NT2/D1 (cell line): Measurements from ENCODE around the gene ZNF488.

ENCODE experiments used
- DNase-seq: peaks from one replicate; pipeline ENCODE4 v3.0.0-alpha.2; 2011; ENCODE audit warnings: low read depth, low spot score
- H3K27me3 ChIP-seq: 2 replicates; pipeline ENCODE4 v1.6.0; 2011; ENCODE audit warnings: mild to moderate bottlenecking; ENCODE audit not compliant: insufficient read length, insufficient read depth
- H3K36me3 ChIP-seq: 2 replicates; pipeline ENCODE4 v1.6.1; 2011; ENCODE audit warnings: mild to moderate bottlenecking, low read length, mixed read lengths; ENCODE audit not compliant: insufficient read depth, insufficient read length
- H3K4me1 ChIP-seq: 2 replicates; pipeline ENCODE4 v1.5.1; 2011; ENCODE audit not compliant: insufficient read depth, insufficient read length
- H3K4me3 ChIP-seq: 2 replicates; pipeline ENCODE4 v1.5.1; 2011; ENCODE audit warnings: low read depth; ENCODE audit not compliant: insufficient read length
- H3K9ac ChIP-seq: 2 replicates; pipeline ENCODE4 v1.6.0; 2011; ENCODE audit warnings: low read depth; ENCODE audit not compliant: insufficient read length
- H3K9me3 ChIP-seq: 2 replicates; pipeline ENCODE4 v1.5.1; 2011; ENCODE audit warnings: mild to moderate bottlenecking, low read length; ENCODE audit not compliant: insufficient read depth
- SUZ12 ChIP-seq: IDR thresholded peaks from 2 replicates; pipeline ENCODE4 v1.6.1; 2011; ENCODE audit not compliant: insufficient read length, insufficient read depth; ENCODE audit errors: extremely low read depth
- YY1 ChIP-seq: IDR thresholded peaks from 2 replicates; pipeline ENCODE4 v1.6.1; 2011; ENCODE audit not compliant: insufficient read length, insufficient read depth
- ZNF274 ChIP-seq: IDR thresholded peaks from 2 replicates; pipeline ENCODE4 v1.6.1; 2011; ENCODE audit warnings: mild to moderate bottlenecking, low read depth, low read length

The ZNF488 gene

DNA sequence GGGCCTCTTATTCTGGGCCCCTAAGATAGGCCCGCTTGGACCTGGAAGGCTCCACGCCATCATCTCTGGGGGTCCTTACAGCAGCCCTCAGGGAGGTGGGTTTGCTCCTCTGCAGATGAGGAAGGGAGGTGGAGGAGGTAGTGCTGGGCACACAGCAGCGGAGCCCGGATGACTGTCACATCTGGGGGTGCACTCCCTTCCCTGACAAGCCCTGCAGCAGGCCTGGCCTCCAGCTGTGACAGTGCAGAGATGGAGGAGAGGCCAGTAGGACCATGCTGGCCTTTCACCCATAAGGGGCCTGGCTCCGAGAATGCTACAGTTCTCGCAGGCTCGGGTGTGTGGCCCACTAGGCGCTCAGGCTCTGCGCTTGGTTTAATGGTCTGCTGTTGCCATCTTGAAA lies 52.6 kb downstream of the ZNF488 start:
- no peak for DNase-seq
- H3K4me1 ChIP-seq = no peaks in the 10 kb centered on the region
- TF ChIP-seq ZNF274 (no peak), SUZ12 (no peak), YY1 (no peak)
- no peaks in the 10 kb centered on the region for H3K36me3 ChIP-seq
- H3K27me3 ChIP-seq = no peaks in the 10 kb centered on the region
- no peaks in the 10 kb centered on the region for H3K9me3 ChIP-seq
- no peak overlapping the region for H3K9ac ChIP-seq
- H3K4me3 ChIP-seq = no peak overlapping the region

DNA sequence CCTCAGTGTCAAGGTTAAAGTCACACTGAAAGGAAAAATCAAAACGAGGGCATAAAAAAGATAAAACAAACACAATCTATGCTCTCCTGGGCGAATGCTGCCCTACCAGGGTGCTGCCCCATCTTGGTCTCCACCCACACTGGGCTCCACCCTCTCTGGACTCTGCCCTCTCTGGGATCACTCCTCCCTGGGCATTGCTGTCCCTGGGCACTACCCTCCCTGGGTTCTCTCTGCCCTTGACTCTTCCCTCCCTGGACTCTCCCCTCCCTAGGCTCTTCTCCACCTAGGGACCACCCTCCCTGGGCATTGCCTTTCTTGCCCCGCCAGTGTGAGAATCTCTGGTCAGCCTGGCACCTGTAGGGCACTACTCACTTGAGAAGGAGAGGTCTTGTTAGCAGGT lies 53.3 kb downstream of the ZNF488 start:
- Histone ChIP-seq H3K9ac (no peak overlapping the region), H3K4me1 (no peaks in the 10 kb centered on the region), H3K4me3 (no peak overlapping the region), H3K36me3 (no peaks in the 10 kb centered on the region), H3K9me3 (no peaks in the 10 kb centered on the region), H3K27me3 (no peaks in the 10 kb centered on the region)
- TF ChIP-seq YY1 = no peak
- no peak for TF ChIP-seq ZNF274
- TF ChIP-seq SUZ12 = no peak
- no peak for DNase-seq

DNA sequence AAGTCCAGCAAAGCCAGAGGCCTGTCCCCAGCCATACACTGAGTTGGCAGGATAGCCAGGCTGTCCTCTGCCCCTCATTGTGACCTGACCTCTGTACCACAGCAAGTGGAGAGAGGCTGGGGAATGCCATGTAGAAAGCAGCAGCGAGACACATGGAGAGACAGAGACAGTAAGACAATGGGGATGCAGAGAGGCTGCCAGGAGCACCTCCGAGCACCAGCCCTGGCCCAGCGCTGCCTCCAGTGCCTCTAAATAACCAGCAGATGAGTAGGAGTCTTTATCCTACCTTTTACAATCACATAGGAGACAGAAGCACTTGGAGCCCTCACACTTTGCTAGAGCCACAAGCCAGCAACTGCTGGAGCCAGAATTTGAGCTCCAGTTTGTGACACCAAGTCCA lies 53.7 kb downstream of the ZNF488 start:
- no peaks in the 10 kb centered on the region for H3K9me3 ChIP-seq
- no peaks in the 10 kb centered on the region for H3K27me3 ChIP-seq
- no peak for DNase-seq
- no peaks in the 10 kb centered on the region for H3K4me1 ChIP-seq
- no peaks in the 10 kb centered on the region for H3K36me3 ChIP-seq
- H3K9ac ChIP-seq = no peak overlapping the region
- H3K4me3 ChIP-seq = no peak overlapping the region
- no peak for TF ChIP-seq ZNF274
- no peak for TF ChIP-seq YY1
- TF ChIP-seq SUZ12 = no peak

DNA sequence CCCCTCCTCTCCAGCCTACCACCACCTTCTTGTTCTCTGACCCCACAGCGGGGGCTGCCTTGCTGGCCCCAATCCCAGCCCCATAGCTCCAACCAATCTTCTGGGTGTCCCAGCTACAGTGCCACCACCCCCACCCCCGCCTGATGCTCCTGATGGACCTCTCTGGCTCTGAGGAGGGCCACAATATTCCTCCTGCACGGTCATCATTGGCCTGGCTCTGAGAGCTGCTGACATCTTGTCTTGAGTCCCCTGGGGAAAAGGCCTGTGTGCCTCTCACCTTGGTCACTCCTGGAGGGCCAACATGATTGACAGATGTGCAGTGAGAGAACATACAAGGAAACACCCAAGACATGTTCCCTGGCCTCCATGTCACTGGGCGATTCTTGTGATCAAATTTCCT lies 54.2 kb downstream of the ZNF488 start:
- Histone ChIP-seq H3K9me3 (no peaks in the 10 kb centered on the region), H3K9ac (no peak overlapping the region), H3K4me3 (no peak overlapping the region), H3K27me3 (no peaks in the 10 kb centered on the region), H3K4me1 (no peaks in the 10 kb centered on the region), H3K36me3 (no peaks in the 10 kb centered on the region)
- DNase-seq = no peak
- no peak for TF ChIP-seq ZNF274
- no peak for TF ChIP-seq SUZ12
- TF ChIP-seq YY1 = no peak

DNA sequence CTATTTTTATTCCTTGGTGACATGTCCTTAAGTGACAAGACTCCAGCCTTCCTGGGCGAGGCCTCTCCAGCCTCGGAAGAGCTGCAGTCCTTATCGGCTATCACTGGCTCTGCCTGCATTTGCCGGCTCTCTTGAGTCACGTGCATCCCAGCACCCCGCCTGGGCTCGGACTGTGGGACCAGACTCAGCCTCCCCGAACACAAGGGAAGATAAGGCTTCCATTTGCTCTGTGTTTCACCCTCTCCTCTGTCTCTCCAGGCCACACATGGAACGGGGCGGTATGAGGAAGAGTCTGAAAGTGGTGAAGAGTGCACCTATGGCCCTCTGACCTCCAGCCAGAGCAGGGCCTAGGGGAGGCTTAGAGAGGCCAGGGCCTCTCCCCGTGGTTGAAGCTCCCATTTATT lies 57.2 kb downstream of the ZNF488 start:
- H3K4me3 ChIP-seq = no peak overlapping the region
- H3K27me3 ChIP-seq = no peaks in the 10 kb centered on the region
- no peak overlapping the region for H3K9ac ChIP-seq
- DNase-seq = no peak
- H3K9me3 ChIP-seq = no peaks in the 10 kb centered on the region
- H3K4me1 ChIP-seq = no peaks in the 10 kb centered on the region
- H3K36me3 ChIP-seq = no peaks in the 10 kb centered on the region
- TF ChIP-seq ZNF274 (no peak), SUZ12 (no peak), YY1 (no peak)

DNA sequence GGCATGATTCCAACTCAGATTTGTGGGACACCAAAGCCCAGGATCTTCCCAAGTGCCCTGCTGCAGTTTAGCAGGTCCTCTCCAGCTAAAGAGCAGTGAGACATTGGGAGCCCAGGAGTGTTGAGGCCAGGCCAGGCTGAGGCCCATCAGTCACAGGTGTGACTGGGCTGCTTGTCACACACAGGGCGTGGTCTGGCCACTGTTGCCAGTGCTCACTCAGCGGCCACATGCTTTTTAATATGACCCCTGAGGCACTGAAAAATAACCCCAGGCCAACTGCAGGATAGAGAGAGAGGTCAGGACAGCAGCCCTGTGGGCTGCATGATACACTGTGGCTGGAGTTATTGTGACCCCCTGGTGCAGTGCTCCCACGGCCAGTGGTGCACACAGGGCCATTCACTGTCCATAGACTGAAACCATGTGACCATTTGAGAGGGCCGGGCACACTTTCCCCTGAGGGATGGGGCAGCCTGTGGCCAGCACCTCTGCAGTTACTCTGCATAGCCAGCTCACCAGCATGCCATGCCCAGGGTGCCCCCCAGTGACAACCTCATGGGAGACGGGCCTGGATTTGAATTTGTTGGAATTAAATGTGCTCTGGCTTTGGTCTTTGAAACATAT lies 57.7 kb downstream of the ZNF488 start:
- H3K9ac ChIP-seq = no peak overlapping the region
- no peak overlapping the region for H3K4me3 ChIP-seq
- H3K4me1 ChIP-seq = peaks cover 1% of the 10 kb centered on the region
- no peaks in the 10 kb centered on the region for H3K9me3 ChIP-seq
- no peak for DNase-seq
- no peaks in the 10 kb centered on the region for H3K27me3 ChIP-seq
- TF ChIP-seq YY1 = no peak
- TF ChIP-seq SUZ12 = no peak
- TF ChIP-seq ZNF274 = no peak
- no peaks in the 10 kb centered on the region for H3K36me3 ChIP-seq

DNA sequence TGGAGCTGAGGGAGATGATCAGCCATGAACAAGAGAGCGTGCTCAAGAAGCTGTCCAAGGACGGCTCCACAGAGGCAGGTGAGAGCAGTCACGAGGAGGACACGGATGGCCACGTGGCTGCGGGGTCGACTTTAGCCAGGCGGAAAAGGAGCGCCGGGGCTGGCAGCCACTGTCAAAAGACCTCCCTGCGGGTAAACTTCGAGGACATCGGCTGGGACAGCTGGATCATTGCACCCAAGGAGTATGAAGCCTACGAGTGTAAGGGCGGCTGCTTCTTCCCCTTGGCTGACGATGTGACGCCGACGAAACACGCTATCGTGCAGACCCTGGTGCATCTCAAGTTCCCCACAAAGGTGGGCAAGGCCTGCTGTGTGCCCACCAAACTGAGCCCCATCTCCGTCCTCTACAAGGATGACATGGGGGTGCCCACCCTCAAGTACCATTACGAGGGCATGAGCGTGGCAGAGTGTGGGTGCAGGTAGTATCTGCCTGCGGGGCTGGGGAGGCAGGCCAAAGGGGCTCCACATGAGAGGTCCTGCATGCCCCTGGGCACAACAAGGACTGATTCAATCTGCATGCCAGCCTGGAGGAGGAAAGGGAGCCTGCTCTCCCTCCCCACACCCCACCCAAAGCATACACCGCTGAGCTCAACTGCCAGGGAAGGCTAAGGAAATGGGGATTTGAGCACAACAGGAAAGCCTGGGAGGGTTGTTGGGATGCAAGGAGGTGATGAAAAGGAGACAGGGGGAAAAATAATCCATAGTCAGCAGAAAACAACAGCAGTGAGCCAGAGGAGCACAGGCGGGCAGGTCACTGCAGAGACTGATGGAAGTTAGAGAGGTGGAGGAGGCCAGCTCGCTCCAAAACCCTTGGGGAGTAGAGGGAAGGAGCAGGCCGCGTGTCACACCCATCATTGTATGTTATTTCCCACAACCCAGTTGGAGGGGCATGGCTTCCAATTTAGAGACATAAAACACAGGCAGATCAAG lies 58.5 kb downstream of the ZNF488 start:
- Histone ChIP-seq H3K27me3 (no peaks in the 10 kb centered on the region), H3K36me3 (no peaks in the 10 kb centered on the region), H3K4me3 (no peak overlapping the region), H3K9me3 (no peaks in the 10 kb centered on the region), H3K4me1 (peaks cover 2% of the 10 kb centered on the region), H3K9ac (no peak overlapping the region)
- no peak for DNase-seq
- no peak for TF ChIP-seq ZNF274
